HuH-7 (cell line): ENCODE results near the gene CEP128.

Experiments
- DNase-seq: peaks from one replicate; pipeline ENCODE4 v3.0.0; 2011; ENCODE audit warnings: low spot score

The CEP128 gene

DNA sequence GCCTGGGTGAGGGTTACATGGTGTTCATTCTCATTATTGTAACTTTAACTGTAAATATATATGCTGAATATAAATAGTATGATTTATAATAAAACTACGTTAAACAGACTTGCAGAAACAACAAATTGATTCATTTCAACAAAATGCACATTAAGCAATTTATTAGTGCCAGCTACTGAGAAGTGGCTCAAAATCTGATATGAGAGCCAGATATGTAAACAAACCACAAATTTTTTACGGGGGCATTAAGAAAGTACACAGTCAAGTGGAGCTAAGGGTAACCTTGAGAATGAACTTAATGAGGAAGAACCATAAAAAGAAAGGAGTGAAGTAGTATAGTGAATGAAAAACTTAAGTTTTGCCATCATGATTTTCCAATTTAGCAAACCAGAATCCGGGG, 40.3 kb downstream of the CEP128 start:
- no peak for DNase-seq

DNA sequence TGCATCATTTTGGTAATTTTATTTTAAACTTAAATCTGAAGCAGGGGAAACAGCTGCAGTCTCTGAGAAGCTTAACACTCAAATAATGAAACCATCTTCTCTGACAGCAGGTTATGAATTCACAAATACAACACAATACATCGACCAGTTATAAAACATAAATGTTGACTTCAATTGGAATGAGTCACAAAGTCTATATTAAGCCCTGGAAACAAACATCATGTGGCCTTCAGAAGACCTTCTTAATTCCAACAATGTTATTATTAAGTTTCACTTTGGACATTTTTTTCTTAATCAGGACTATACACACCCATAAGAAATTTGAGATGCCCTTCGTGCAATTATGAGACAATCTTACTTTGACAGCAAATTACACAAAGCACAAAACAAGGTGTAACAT, 68.9 kb downstream of the CEP128 start:
- no peak for DNase-seq

DNA sequence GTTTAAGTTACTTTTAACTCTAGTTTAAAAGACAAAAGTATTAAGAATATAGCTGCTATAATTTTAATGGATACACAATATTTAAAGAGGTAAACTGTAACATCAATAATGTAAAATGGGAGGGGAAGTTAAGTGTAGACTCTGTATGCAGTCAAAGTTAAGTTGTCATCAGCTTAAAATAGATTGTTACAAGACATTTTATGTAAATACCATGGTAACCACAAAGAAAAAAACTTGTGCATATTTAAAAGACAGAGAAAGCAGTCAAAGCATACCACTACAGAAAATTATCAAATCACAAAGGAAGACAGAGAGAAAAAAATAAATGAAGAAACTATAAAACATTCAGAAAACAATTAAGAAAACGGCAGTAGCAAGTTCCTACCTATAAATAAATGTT, 73.3 kb downstream of the CEP128 start:
- no peak for DNase-seq

DNA sequence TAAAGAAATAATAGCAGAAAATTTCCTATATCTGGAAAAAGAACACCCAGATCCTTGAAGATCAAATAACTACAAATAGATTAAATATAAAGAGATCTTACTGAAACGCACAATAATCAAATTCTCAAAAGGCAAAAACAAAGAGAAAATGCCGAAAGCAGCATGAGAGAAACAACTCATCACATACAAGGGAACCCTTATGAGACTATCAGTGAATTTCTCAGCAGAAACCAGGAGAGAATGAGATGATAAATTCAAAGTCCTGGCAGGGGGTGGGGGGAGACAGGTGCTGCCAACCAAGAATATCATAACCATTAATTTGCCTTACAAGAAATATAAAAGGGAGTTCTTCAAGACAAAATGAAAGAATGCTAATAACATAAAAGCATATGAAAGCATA, 73.7 kb downstream of the CEP128 start:
- DNase-seq: no peak

DNA sequence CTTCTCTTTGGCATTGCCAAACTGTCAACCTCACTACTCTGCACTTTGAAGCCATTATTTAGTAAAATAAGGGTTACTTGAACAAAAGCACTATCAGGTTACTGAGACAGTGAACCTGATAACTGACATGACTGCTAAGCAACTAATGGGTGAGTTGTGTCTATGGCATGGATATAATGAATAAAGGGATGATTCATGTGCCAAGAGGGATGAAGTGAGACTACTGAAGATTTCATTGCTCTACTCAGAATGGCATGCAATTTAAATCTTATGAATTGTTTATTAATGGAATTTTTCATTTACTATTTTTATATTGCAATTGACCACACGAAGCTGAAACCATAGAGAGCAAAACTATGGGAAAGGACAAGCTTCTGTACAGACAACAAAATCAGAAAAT, 74.4 kb downstream of the CEP128 start:
- no peak for DNase-seq

DNA sequence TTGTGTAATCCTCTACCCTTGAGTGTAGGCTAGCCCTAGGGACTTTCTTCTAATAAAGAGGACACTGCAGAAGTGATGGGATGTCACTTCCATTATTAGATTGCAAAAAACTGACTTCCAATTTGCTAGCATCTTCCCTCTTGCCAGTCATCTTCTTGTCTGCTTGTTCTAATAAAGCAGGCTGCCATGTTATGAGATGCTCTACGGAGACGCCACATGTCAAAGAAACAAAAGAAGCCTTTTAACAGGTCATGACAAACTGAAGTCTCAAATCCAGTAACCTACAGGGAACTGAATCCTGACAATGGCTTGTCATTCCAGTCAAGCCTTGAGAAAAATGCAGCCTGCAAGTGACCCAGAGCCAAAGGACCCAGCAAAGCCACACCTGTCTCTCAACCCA, 76.0 kb downstream of the CEP128 start:
- DNase-seq: no peak

DNA sequence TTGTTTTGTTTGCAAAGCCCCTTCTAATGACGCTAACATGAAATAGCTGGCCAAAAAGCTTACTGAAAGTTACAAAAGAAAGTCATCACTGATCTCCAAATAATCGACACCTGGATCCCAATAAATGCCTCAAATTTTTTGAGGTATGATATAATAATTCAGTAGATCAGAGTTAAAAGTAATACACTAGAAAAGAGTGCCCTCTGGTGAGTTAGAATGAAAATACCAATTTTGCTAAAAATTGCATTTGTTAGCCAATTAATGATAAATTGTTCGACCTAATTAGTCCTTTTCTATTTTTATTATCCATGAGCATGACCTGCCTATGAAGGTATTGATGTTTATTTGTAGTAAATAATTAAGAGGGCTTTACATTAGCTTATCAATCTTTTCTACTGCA, 78.6 kb downstream of the CEP128 start:
- no peak for DNase-seq

DNA sequence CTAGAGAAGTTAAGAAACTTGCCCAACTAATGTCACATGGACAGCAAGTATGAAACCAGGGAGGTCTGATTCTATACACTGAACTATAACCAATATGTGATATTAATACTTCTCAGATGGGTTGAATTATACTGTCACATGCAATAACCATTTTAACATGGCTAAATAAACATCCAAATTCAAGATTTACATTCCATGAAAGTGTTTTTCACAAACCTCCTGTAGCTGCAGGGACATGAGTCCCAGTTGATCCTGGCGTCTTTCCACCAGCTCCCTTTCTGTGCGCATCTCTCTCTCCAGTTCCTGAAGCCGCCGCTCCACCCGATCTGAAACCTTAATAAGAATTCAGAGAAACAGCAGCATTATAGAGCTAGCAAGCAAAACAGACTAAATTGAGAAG, 79.0 kb downstream of the CEP128 start:
- DNase-seq: no peak

DNA sequence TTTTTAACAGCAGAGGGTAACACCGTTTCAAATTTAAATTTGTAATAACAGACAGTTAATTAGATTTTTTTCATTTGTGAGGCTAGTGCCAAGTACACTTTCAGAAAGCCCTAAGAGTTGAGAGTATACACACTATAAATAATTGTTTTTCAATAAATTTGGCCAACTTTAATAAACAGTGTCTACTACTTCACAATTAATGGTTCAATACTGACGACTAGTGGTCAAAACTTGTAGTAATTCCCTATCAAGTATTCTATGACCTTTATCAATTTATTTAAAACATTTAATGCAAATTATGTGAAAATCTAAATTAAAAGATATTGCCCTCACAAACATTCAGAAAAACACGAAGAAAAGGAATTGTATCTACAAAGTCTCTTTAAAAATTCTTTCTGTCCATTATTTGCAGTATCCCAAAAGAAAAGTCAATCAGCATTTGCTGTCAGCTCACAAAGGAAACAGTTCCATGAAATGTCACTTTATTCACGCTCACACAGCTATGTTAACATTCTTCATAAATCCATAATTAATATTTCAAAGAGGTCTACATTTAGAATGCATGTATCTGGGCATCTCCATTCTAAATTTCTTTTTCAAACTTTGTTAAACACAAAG, 91.2 kb downstream of the CEP128 start:
- no peak for DNase-seq

DNA sequence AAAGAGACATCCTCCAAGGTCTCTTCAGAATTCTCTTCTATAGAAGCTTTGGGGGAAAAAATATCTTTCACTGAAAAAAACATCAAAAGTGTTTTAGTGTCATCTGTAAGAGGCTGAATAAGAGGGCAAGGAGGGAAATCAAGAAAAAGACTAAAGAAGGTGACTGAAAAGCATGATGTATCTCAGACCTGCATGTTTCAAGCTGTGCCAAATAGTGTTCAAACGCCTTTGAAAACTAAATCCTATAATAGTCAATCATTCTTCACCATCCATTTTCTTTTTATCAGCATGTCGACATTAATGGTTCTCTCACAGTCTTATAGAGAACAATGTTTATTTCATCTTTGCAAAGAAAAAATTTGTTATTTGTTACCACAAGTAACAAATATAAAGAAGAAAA, 94.5 kb downstream of the CEP128 start:
- no peak for DNase-seq

DNA sequence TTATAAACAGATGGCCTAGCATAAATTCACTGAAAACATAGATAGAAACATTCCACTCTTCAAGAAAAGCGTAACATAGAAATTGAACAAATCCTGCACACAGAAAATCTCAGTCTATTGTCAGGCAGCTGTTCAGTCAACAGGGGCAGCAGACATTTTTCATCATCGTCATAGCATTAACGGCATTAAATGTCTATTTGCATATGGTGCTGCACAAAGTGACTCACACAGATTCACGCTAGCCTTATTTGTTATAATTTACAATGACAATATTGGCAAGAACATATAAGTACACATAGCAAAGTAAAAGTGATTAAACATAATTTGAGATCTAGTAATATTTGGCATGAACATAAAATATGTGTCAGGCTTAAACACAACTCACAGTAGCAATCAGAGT, 95.7 kb downstream of the CEP128 start:
- no peak for DNase-seq

DNA sequence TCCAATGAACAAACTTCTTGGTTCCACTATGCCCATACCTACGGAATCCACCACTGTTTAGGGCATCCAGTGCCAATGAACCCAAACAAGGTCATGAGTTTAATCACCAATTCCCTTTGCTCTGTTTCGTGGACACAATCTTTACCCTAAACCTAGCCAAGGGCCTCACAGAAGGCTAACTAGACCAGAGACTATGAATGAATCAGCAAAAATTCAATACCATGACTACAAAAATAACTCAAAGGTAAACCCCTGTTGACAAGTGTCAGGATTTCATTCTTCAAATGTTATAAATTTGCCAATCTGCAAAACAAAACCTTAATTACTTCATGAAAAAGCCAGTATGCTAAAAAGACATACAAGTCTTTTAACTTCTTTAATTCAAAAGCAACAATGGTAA, 96.7 kb downstream of the CEP128 start:
- no peak for DNase-seq

DNA sequence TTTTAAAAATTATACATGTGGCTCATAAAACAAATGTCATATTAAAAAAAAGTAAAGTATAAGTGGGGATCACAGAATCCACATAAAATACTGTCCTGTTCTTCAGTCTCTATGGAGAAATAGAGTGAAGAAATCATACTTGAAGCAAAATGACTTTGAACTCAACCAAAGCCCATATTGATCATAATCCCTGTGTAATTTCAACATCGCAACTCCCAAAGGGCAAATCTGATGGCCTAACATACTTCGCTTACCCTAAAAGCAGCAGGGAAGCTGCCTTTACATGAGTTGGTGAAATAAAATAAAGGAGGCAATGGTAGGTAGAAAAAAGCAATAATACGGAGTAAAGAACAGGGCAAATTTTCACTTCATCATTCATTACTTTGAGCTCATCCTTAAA, 101.8 kb downstream of the CEP128 start:
- no peak for DNase-seq

DNA sequence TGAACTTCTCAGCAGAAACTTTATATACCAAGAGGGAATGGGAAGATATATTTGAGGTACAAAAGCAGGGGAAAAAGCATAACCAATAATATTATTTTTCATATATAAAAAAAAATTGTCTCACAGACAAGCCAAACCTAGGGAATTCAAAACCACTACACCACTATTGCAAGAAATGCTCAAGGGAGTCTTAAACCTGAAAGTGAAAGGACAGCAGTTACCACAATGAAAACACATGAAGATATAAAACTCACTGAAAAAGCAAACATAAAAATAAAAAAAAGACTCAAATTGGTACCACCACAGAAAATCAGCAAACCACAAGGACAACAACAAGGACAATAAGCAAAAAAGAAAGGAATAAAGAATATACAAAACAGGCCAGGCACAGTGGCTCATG, 131.9 kb downstream of the CEP128 start:
- no peak for DNase-seq

DNA sequence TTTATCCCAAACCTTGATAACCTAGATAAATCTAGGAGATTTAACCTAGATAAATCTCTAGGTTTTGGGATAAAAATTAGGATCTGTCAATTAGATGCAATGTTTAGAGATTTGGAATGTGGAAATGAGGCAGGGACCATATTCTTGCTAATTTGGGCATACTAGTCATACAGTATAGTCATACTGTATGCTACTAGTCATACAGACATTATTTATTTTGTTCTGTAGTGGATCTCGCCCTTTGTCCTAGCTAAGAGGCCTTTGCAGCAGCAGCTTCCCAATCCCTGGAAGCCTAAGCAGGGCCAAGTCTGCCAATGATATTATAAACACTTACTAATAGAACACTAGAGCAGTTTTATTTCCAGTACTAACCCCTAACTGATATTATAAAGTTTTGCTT, 136.4 kb downstream of the CEP128 start:
- DNase-seq: no peak

DNA sequence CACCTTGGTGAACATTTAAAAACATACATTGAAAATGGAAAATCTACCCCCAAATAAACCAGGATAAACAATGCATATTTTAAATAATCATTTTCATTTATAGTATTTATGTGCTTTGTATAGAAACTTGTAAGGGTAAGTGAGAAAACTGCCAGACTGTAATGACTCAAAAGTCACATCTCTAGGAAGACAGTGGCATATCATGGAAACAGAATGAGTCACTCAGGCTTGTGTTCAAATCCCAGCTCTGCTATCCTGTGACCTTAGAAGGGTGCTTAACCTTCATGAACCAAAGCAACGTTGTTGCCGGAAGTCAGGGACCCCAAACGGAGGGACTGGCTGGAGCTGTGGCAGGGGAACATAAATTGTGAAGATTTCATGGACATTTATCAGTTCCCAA, 142.7 kb downstream of the CEP128 start:
- no peak for DNase-seq

DNA sequence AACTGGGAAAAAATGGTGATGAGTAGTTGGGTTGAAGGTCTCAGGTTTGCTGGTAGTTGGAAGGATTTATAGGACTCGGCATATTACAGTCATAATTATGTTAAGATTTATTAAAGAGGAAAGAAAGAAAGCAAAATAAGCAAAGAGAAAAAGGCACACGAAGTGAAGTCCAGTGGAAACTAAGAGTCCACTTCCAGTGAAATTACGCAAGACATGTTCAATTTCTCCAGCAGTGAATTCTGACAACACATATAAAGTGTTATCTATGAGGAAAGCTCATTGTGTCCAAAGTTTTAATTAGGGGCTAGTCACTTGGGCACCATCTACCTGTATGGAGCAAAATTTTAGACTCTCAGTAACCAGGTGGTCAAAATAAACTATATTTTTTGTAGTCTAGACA, 143.3 kb downstream of the CEP128 start:
- no peak for DNase-seq

DNA sequence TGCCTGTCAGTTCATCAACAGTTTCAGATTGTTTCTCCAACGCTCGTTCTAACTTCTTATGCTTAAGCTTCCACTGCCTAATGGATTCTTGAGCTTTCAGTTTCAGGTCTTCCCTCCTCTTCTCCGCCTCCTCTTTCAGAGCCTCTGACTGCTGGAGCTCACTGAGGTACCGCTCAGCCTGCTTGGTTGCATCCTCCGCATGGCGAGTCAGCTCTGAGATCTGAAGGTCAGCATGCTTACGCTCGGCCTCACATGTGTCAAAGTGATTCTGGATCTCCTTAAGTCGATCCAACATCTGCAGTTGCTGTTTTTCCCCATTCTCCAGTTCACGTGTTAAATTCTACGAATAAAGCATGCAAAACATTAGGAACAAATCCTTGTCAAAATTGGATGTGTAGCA, 148.8 kb downstream of the CEP128 start:
- no peak for DNase-seq

DNA sequence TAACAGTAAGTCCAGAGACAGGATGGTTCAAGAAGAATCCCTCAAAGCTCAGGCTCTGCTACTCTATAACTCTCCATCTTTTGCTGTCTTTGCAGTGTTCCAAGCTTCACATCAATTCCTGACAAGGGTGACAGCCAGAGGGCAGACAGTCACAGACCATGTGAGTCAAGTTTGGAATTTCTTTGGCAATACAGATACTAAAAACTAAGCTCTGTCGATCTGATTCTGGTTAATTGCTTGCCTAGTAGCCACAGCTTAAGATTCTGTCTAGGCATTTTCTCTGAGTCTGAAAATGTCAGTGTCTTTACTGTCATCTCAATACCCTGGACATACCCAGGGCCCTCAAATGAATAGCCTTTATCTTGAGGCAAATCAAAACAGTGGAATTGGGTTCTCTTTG, 153.7 kb downstream of the CEP128 start:
- DNase-seq: no peak

DNA sequence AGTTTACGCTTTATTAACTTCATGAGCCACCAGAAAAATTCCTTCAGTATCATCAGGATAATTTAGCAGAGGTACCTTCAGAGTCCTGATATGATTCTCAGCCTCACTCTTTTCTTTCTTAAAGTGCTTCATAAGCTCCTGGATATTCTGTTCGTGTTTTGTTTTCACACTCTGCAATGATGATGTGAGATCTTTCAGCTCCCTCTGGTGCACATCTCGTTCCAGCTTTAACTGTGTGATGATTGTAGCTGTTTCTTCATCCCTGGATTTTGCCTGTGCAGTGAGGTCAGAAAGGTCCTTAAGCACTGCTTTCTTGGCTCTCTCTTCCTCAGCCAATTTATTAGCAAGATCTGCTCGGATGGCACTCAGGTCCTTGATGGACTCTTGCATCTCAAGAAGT, 156.7 kb downstream of the CEP128 start:
- DNase-seq: no peak

DNA sequence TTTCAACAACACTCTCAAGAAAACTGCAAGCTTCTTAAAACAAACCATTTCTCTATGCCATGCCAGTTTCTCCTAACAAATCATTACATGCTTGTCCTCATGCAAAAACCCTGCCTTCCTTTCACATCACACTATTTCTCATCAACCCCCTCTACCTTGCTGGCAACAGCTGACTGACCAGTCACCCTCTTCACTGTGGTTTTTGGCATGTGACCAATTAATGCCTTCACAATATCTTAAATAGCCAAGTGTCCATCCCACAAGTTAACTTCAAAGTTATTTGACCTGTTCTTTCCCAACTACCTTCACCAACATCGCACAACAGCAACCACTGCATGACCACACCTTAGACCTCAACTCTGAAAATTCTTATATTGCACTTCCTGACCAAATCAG, 159.6 kb downstream of the CEP128 start:
- DNase-seq: no peak

DNA sequence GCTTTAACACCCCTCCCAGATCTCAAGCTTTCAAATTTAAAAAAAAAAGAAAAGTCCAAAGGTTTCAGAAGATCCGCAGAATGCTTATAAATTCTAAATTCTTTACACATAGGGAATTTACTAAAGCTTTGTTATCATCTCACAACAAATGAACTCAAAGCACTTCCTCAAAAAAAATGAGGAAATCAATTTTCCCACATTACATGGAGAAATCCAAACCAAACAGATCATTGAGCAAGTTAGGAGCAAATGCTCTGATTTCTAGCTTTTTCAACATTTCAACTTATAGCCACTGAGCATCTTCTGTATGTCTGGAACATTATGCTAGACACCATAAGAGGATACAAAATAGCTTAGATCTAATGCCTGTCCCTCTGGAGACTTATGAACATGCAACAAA, 161.0 kb downstream of the CEP128 start:
- DNase-seq: no peak

DNA sequence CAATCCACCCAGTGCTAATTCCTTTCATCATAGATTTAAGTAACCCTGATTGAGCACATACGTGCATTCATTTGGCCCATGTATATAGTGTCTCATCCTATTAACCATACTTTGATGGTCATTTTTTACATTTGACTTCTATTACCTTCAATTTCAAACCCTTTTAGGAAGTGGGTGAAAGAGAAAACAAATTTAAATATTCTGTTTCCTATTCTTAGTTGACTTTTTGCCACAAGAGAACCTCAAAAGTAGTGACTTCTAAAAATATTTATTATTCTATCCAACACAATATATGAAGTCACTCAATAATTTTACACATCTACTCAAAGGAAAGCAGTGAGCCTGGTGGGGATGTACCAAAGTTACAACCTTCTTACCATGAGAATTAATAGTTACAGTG, 164.9 kb downstream of the CEP128 start:
- no peak for DNase-seq

DNA sequence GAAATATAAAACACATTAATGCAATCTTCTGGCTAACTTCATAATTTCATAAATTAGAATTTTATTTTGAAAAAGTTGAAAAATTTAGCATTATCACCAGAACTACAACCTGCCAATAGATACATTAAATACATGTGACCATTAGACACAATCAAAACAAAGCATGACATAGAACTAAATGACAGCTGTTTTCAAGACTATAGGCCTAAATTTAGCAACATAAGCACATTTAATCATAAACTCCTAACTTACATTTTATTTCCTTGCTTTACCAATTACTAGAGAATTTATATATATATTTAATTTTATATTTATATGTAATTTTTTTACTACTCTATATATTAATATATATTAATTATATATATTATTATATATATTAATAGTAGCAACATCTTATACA, 165.4 kb downstream of the CEP128 start:
- DNase-seq: no peak

DNA sequence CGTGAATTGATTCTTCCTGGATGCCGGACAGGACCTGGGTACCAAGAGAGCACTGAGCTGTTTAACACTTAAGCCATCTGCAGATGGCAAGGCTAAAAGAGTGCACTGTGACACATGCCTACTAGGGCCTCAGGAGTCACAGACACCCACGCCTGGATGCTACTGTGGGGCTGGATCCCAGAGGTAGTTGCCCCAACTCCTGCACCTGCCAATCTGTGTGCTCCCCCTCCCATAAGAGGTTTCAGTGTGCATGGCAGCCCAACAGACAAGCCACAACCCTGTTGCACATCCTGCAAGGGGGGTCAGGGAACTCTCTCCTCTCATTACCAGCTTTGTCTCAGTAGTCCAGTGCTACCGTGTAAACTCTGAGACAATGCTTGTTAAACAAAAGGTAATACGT, 169.0 kb downstream of the CEP128 start:
- no peak for DNase-seq
